ENCODE data around the gene DNER. TPM values are rescaled to one million over a fixed set of nuclear protein-coding genes. Genes with fewer than 3 reads are reported as not detected.

Gene DNER
- polyA plus RNA-seq, 2 of the 4 experiments (the other 2 are of a cell fraction) = 0.34 to 4.2 TPM

DNA sequence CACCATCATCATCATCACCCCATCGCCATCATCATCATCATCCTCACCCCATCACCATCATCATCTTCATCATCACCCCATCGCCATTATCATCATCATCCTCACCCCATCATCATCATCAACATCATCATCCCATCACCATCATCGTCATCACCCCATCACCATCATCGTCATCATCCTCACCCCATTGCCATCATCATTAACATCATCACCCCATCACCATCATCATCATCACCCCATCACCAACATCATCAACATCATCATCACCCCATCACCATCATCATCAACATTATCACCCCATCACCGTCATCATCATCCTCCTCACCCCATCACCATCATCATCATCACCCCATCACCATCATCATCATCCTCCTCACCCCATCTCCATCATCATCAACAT lies 151.0 kb downstream of the DNER start:
- Histone ChIP-seq H3K4me2 (no peak overlapping the region), H3K9me3 (no peaks in the 10 kb centered on the region), H3K4me3 (no peak overlapping the region), H3K27ac (no peak overlapping the region), H3K4me1 (no peaks in the 10 kb centered on the region)
- POLR2A ChIA-PET = no interaction called here
- FAIRE-seq (no peak), ATAC-seq (no peak), DNase-seq (ENCODE audit: low read depth in 1 of 2, low spot score in 1 of 2) (no peak)
- CTCF ChIA-PET = no interaction called here
- 2% methylated on average over 5 of the region's 5 CpGs for WGBS (ENCODE audit: missing lambda C conversion rate)
- no peak for TF ChIP-seq RARB (CRISPR knock-in tag; IDR thresholded peaks at IDR 0.05)
- no peak for TF ChIP-seq MYC (IDR thresholded peaks at IDR 0.05; ENCODE audit: borderline replicate concordance, low read length)
- TF ChIP-seq FOXS1 (CRISPR knock-in tag; IDR thresholded peaks at IDR 0.05) = no peak
- peak; percentile 7; the same call in 1 of the 2 replicates for TF ChIP-seq POLR2A (IDR thresholded peaks at IDR 0.05; ENCODE audit: low read length)
- TF ChIP-seq RCOR1 (IDR thresholded peaks at IDR 0.05; ENCODE audit: low read depth, low read length) = no peak

DNA sequence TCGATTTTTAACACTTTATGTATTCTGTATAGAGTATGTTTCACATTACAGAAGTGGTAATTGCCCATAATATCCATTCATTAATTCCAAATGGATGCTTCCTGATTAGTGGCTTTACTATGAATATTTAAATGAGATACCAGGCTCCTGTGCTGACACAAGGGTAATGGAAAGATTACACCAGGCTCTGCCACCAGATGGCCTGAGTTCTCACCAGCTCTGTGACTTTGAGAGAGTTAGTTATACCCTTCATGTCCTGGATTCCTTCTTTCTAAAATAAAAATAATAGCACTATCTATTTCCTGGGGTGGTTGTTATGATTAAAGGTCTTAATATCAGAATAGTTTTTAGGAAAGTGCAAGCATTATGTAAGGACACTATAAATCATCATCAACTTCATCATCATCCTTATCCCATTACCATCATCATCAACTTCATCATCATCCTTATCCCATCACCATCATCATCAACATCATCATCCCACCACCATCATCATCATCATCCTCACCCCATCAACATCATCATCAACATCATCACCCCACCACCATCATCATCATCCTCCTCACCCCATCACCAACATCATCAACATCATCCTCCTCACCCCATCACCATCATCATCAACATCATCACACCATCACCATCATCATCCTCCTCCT lies 151.8 kb downstream of the DNER start:
- TF ChIP-seq EHMT2 (IDR thresholded peaks at IDR 0.05; ENCODE audit: low read depth) (no peak), GATA3 (IDR thresholded peaks at IDR 0.05; ENCODE audit: borderline replicate concordance) (no peak), ZSCAN20 (CRISPR knock-in tag; IDR thresholded peaks at IDR 0.05) (no peak), HOXB13 (CRISPR knock-in tag; IDR thresholded peaks at IDR 0.05; ENCODE audit: low read depth) (no peak), EP300 (IDR thresholded peaks at IDR 0.05) (no peak), FOSB (CRISPR knock-in tag; IDR thresholded peaks at IDR 0.05) (no peak), CHD2 (IDR thresholded peaks at IDR 0.05; ENCODE audit: low read length, partially characterized antibody) (no peak), ZFP36 (IDR thresholded peaks at IDR 0.05; ENCODE audit: borderline replicate concordance, partially characterized antibody) (no peak)
- TF ChIP-seq, protein P1, sequence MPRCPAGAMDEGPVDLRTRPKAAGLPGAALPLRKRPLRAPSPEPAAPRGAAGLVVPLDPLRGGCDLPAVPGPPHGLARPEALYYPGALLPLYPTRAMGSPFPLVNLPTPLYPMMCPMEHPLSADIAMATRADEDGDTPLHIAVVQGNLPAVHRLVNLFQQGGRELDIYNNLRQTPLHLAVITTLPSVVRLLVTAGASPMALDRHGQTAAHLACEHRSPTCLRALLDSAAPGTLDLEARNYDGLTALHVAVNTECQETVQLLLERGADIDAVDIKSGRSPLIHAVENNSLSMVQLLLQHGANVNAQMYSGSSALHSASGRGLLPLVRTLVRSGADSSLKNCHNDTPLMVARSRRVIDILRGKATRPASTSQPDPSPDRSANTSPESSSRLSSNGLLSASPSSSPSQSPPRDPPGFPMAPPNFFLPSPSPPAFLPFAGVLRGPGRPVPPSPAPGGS (IDR thresholded peaks at IDR 0.05) = no peak
- TF ChIP-seq, protein P2, sequence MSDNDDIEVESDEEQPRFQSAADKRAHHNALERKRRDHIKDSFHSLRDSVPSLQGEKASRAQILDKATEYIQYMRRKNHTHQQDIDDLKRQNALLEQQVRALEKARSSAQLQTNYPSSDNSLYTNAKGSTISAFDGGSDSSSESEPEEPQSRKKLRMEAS (IDR thresholded peaks at IDR 0.05) = no peak
- TF ChIP-seq, protein P3, sequence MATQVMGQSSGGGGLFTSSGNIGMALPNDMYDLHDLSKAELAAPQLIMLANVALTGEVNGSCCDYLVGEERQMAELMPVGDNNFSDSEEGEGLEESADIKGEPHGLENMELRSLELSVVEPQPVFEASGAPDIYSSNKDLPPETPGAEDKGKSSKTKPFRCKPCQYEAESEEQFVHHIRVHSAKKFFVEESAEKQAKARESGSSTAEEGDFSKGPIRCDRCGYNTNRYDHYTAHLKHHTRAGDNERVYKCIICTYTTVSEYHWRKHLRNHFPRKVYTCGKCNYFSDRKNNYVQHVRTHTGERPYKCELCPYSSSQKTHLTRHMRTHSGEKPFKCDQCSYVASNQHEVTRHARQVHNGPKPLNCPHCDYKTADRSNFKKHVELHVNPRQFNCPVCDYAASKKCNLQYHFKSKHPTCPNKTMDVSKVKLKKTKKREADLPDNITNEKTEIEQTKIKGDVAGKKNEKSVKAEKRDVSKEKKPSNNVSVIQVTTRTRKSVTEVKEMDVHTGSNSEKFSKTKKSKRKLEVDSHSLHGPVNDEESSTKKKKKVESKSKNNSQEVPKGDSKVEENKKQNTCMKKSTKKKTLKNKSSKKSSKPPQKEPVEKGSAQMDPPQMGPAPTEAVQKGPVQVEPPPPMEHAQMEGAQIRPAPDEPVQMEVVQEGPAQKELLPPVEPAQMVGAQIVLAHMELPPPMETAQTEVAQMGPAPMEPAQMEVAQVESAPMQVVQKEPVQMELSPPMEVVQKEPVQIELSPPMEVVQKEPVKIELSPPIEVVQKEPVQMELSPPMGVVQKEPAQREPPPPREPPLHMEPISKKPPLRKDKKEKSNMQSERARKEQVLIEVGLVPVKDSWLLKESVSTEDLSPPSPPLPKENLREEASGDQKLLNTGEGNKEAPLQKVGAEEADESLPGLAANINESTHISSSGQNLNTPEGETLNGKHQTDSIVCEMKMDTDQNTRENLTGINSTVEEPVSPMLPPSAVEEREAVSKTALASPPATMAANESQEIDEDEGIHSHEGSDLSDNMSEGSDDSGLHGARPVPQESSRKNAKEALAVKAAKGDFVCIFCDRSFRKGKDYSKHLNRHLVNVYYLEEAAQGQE (IDR thresholded peaks at IDR 0.05) = no peak
- TF ChIP-seq, protein P4, sequence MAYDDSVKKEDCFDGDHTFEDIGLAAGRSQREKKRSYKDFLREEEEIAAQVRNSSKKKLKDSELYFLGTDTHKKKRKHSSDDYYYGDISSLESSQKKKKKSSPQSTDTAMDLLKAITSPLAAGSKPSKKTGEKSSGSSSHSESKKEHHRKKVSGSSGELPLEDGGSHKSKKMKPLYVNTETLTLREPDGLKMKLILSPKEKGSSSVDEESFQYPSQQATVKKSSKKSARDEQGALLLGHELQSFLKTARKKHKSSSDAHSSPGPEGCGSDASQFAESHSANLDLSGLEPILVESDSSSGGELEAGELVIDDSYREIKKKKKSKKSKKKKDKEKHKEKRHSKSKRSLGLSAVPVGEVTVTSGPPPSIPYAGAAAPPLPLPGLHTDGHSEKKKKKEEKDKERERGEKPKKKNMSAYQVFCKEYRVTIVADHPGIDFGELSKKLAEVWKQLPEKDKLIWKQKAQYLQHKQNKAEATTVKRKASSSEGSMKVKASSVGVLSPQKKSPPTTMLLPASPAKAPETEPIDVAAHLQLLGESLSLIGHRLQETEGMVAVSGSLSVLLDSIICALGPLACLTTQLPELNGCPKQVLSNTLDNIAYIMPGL (CRISPR knock-in tag; IDR thresholded peaks at IDR 0.05; ENCODE audit: borderline replicate concordance) = no peak
- TF ChIP-seq, protein P5, sequence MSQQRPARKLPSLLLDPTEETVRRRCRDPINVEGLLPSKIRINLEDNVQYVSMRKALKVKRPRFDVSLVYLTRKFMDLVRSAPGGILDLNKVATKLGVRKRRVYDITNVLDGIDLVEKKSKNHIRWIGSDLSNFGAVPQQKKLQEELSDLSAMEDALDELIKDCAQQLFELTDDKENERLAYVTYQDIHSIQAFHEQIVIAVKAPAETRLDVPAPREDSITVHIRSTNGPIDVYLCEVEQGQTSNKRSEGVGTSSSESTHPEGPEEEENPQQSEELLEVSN (IDR thresholded peaks at IDR 0.05; ENCODE audit: borderline replicate concordance, low read depth) = no peak
- DNase-seq (ENCODE audit: low read depth in 1 of 2, low spot score in 1 of 2) = no peak
- 2% methylated on average over 1 of the region's 1 CpG for WGBS (ENCODE audit: missing lambda C conversion rate)
- Histone ChIP-seq H3K27ac (no peak overlapping the region), H3K4me1 (no peaks in the 10 kb centered on the region), H3K4me2 (no peak overlapping the region), H3K4me3 (no peak overlapping the region), H3K9me3 (no peaks in the 10 kb centered on the region)
- ChIA-PET POLR2A (no interaction called here), CTCF (no interaction called here)
- ATAC-seq = 0 out of 6 replicates have a peak, but pooled peaks of 1 of the 2 experiments have one; percentile 73
- no peak for FAIRE-seq
